IMR-90 (cell line): ENCODE results near the gene IGF1R. TPM values are rescaled to one million over a fixed set of nuclear protein-coding genes. Genes with fewer than 3 reads are reported as not detected.

Experiments
- ATAC-seq: fragments of 200-7000 bp; cut with Tn5 transposase; 2 replicates; pipeline ENCODE4 v1.9.1; 2020; ENCODE audit warnings: low read depth, mild to moderate bottlenecking, moderate library complexity
- BruUV-seq: library from RNA; stranded (reverse); fragments of 400-500 nt; replicated peaks from 2 replicates; lab custom pipeline; 2021; lab: Mats Ljungman, UMichigan
- CTCF ChIA-PET: fragments of 300-600 bp; formaldehyde crosslinking; extraction: SDS; loops from one replicate; lab custom pipeline; 2021; ENCODE audit warnings: antibody characterized with exemption; lab: Yijun Ruan, JAX
- POLR2A ChIA-PET: fragments of 300-600 bp; sonication (Branson Sonifier 250); formaldehyde crosslinking; loops from one replicate; lab custom pipeline; 2022; ENCODE audit warnings: antibody characterized with exemption; ENCODE audit not compliant: unreplicated experiment; lab: Charles Lee
- DNase-seq: peaks from one replicate; pipeline ENCODE4 v3.0.0; 2013
- H2AFZ ChIP-seq: replicated peaks from 2 replicates; pipeline ENCODE3; 2013; ENCODE audit warnings: low read length, mild to moderate bottlenecking; ENCODE audit not compliant: poor library complexity
- H2AK5ac ChIP-seq: 2 replicates; pipeline ENCODE4 v1.6.1; 2013; ENCODE audit warnings: low read depth, low read length, inconsistent platforms
- H2AK9ac ChIP-seq: replicated peaks from 2 replicates; pipeline ENCODE3; 2013; ENCODE audit warnings: mild to moderate bottlenecking, low read depth, low read length, moderate library complexity; ENCODE audit not compliant: poor library complexity
- H2BK120ac ChIP-seq: 2 replicates; pipeline ENCODE4 v1.6.1; 2013; ENCODE audit warnings: low read depth, low read length, inconsistent platforms
- H2BK15ac ChIP-seq: 3 replicates; pipeline ENCODE4 v1.6.1; 2013; ENCODE audit warnings: low read depth, low read length, inconsistent platforms
- H2BK20ac ChIP-seq: 2 replicates; pipeline ENCODE4 v1.6.1; 2013; ENCODE audit warnings: low read depth, mild to moderate bottlenecking, inconsistent platforms, low read length, moderate library complexity
- H2BK5ac ChIP-seq: 2 replicates; pipeline ENCODE4 v1.6.1; 2013; ENCODE audit warnings: mild to moderate bottlenecking, low read depth, low read length, inconsistent platforms; ENCODE audit not compliant: poor library complexity, severe bottlenecking
- H3K14ac ChIP-seq: replicated peaks from 2 replicates; pipeline ENCODE4 v1.6.1; 2013; ENCODE audit warnings: low read depth, low read length, inconsistent platforms
- H3K18ac ChIP-seq: 2 replicates; pipeline ENCODE4 v1.6.1; 2013; ENCODE audit warnings: low read depth, low read length, control low read depth
- H3K23ac ChIP-seq: 2 replicates; pipeline ENCODE4 v1.6.1; 2013; ENCODE audit warnings: low read depth, low read length, inconsistent platforms
- H3K27ac ChIP-seq: 2 replicates; pipeline ENCODE4 v1.5.1; 2013; ENCODE audit warnings: mild to moderate bottlenecking, control low read depth, low read length; ENCODE audit not compliant: insufficient read depth
- H3K27me3 ChIP-seq: 2 replicates; pipeline ENCODE4 v1.6.1; 2013; ENCODE audit warnings: low read length; ENCODE audit not compliant: control insufficient read depth, insufficient read depth
- H3K36me3 ChIP-seq: 2 replicates; pipeline ENCODE4 v1.6.1; 2013; ENCODE audit warnings: low read length, mixed read lengths; ENCODE audit not compliant: control insufficient read depth, insufficient read depth
- H3K4ac ChIP-seq: 2 replicates; pipeline ENCODE4 v1.6.1; 2013; ENCODE audit warnings: low read depth, low read length, inconsistent platforms
- H3K4me1 ChIP-seq: 2 replicates; pipeline ENCODE4 v1.6.1; 2013; ENCODE audit warnings: low read length, mixed read lengths; ENCODE audit not compliant: control insufficient read depth, insufficient read depth
- H3K4me2 ChIP-seq: 2 replicates; pipeline ENCODE4 v1.6.1; 2013; ENCODE audit warnings: low read depth, mild to moderate bottlenecking, control low read depth, low read length, moderate library complexity
- H3K4me3 ChIP-seq: 2 replicates; pipeline ENCODE4 v1.5.1; 2013; ENCODE audit warnings: low read depth, mild to moderate bottlenecking, control low read depth, low read length, moderate library complexity; ENCODE audit not compliant: insufficient read depth
- H3K56ac ChIP-seq: 2 replicates; pipeline ENCODE4 v1.6.1; 2013; ENCODE audit warnings: low read length, inconsistent platforms; ENCODE audit not compliant: insufficient read depth; ENCODE audit errors: extremely low read depth
- H3K79me1 ChIP-seq, 2 experiments: 2 replicates each; pipeline ENCODE4 v1.6.1; 2013; ENCODE audit warnings: low read length in 2 of 2, inconsistent platforms in 1 of 2, low read depth in 1 of 2
- H3K9ac ChIP-seq: 2 replicates; pipeline ENCODE4 v1.6.1; 2013; ENCODE audit warnings: low read depth, low read length, control low read depth
- H3K9me1 ChIP-seq: 2 replicates; pipeline ENCODE4 v1.6.1; 2013; ENCODE audit warnings: low read length, inconsistent platforms; ENCODE audit not compliant: insufficient read depth
- H3K9me3 ChIP-seq: 2 replicates; pipeline ENCODE4 v1.6.1; 2013; ENCODE audit warnings: low read length; ENCODE audit not compliant: control insufficient read depth, insufficient read depth
- H4K20me1 ChIP-seq: 2 replicates; pipeline ENCODE4 v1.6.1; 2013; ENCODE audit warnings: low read length, inconsistent platforms; ENCODE audit not compliant: insufficient read depth
- H4K5ac ChIP-seq: 2 replicates; pipeline ENCODE4 v1.6.1; 2013; ENCODE audit warnings: mild to moderate bottlenecking, low read depth, low read length, control low read depth
- H4K8ac ChIP-seq, 2 experiments: 2 replicates each; pipeline ENCODE4 v1.6.1; 2013; ENCODE audit warnings: low read depth in 2 of 2, low read length in 2 of 2, control low read depth in 1 of 2, inconsistent platforms in 1 of 2
- H4K91ac ChIP-seq: 2 replicates; pipeline ENCODE4 v1.6.1; 2013; ENCODE audit warnings: low read depth, low read length, inconsistent platforms; ENCODE audit not compliant: insufficient read depth
- BHLHE40 ChIP-seq: fragments of 150-350 bp; IDR thresholded peaks from 2 replicates; pipeline ENCODE4 v1.6.1; 2016; ENCODE audit warnings: mild to moderate bottlenecking, low read depth, low read length
- CEBPB ChIP-seq: IDR thresholded peaks from 2 replicates; pipeline ENCODE4 v1.6.1; 2012; ENCODE audit warnings: low read depth, low read length, improper control_type of control experiment
- CHD1 ChIP-seq: IDR thresholded peaks from 2 replicates; pipeline ENCODE4 v1.6.1; 2012; ENCODE audit warnings: low read depth, low read length, improper control_type of control experiment
- FOS ChIP-seq: fragments of 150-350 bp; IDR thresholded peaks from 2 replicates; pipeline ENCODE4 v1.6.1; 2016; ENCODE audit warnings: low read depth, low read length
- MAFK ChIP-seq: IDR thresholded peaks from 2 replicates; pipeline ENCODE4 v1.6.1; 2012; ENCODE audit warnings: low read depth, low read length, improper control_type of control experiment
- MAZ ChIP-seq: IDR thresholded peaks from 2 replicates; pipeline ENCODE4 v1.6.1; 2012; ENCODE audit warnings: low read depth, mild to moderate bottlenecking, low read length, improper control_type of control experiment, moderate library complexity, borderline replicate concordance
- MXI1 ChIP-seq: IDR thresholded peaks from 2 replicates; pipeline ENCODE4 v1.6.1; 2012; ENCODE audit warnings: low read depth, mild to moderate bottlenecking, low read length, moderate library complexity, borderline replicate concordance
- NFE2L2 ChIP-seq: fragments of 150-350 bp; IDR thresholded peaks from 2 replicates; pipeline ENCODE4 v1.6.1; 2016; ENCODE audit warnings: low read depth, mild to moderate bottlenecking, low read length
- POLR2A ChIP-seq: IDR thresholded peaks from 2 replicates; pipeline ENCODE4 v1.6.1; 2012; ENCODE audit warnings: mild to moderate bottlenecking, low read depth, low read length
- RAD21 ChIP-seq: IDR thresholded peaks from 2 replicates; pipeline ENCODE4 v1.6.1; 2012; ENCODE audit warnings: low read length, improper control_type of control experiment
- RCOR1 ChIP-seq: IDR thresholded peaks from 2 replicates; pipeline ENCODE4 v1.6.1; 2012; ENCODE audit warnings: mild to moderate bottlenecking, low read length, improper control_type of control experiment; ENCODE audit not compliant: insufficient replicate concordance
- RFX5 ChIP-seq: IDR thresholded peaks from 2 replicates; pipeline ENCODE4 v1.8.0; 2012; ENCODE audit warnings: low read depth, mild to moderate bottlenecking, low read length, moderate library complexity
- SMC3 ChIP-seq: fragments of 150-350 bp; IDR thresholded peaks from 2 replicates; pipeline ENCODE4 v1.6.1; 2016; ENCODE audit warnings: low read depth, mild to moderate bottlenecking, antibody characterized with exemption, low read length, moderate library complexity
- WGBS, 2 experiments: methylation state at CpG; one replicate each; pipeline versions ENCODE4 v1.1.5 to v1.1.7; 2013; ENCODE audit warnings: missing lambda C conversion rate in 2 of 2; ENCODE audit not compliant: insufficient read length in 1 of 2; ENCODE audit errors: extremely low coverage in 2 of 2; 5-methylcytosine and 5-hydroxymethylcytosine counted together
- dilution Hi-C: fragments of 300-500 bp; cut with HindIII; formaldehyde crosslinking; loops from one replicate; pipeline ENCODE4 v1.14.3; 2018; ENCODE audit warnings: low sequenced_read_pairs; ENCODE audit not compliant: unreplicated experiment
- in situ Hi-C: fragments of 300-500 bp; cut with MboI; formaldehyde crosslinking; loops from 3 replicates; pipeline ENCODE4 v1.14.3; 2019; ENCODE audit warnings: low sequenced_read_pairs, inconsistent platforms, mixed read lengths
- intact Hi-C: fragments of 100-400 bp; cut with micrococcal nuclease; formaldehyde crosslinking; loops from 2 replicates; pipeline ENCODE4 v1.10.0; 2022
- polyA plus RNA-seq, 3 experiments: library from polyadenylated mRNA; depleted of rRNA; stranded (reverse); fragments of >200 nt; gene quantifications; 2 replicates each; pipeline ENCODE4 v1.2.3, GENCODE V29; 2012; ENCODE audit warnings: low replicate concordance in 1 of 3
- total RNA-seq: library from RNA; depleted of rRNA; stranded (reverse); fragments of >200 nt; gene quantifications from 2 replicates; pipeline ENCODE4 v1.2.3, GENCODE V29; 2012
- TF ChIP-seq, protein P1 (sequence below): fragments of 150-350 bp; IDR thresholded peaks from 2 replicates; pipeline ENCODE4 v1.6.1; 2016; ENCODE audit warnings: low read depth, mild to moderate bottlenecking, low read length, moderate library complexity, borderline replicate concordance
- TF ChIP-seq, protein P2 (sequence below): fragments of 150-350 bp; IDR thresholded peaks from 2 replicates; pipeline ENCODE4 v1.6.1; 2017; ENCODE audit warnings: mild to moderate bottlenecking, antibody characterized with exemption, low read length, low read depth

The IGF1R gene
- total and polyA plus RNA-seq, 2 of the 4 experiments (the other 2 are of a cell fraction): 24.0 to 24.9 TPM

DNA sequence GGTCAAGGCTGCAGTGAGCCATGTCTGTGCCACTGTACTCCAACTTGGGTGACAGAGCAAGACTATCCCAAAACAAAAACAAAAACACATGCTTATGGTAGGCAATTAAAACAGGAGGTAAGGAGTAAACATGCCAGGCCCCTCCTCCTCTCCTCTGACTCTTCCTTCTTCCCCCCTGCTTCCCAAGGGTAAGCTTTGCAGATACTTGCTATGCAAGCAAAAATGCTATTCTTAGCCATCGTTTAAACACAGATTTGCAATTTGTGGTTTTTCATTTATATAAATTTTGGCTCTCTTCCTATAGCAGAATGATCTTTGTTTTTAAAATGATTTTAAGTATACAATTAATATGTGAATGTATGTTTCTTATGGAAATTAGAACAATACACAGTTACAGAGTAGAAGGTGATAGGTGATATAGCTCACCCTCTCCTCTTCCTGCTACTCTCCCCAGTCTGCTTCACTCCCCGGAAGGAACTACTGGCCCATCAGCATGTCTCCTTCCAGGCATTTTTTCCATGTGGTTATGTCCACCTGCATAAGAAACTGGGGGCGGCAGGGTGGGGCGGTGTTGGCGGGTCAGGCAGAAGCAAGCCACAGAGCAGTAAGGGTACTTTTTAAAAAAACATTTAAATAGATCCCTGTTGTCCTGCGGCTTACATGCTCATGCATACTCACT, 42.1 kb downstream of the IGF1R start (continued):
- no peak for TF ChIP-seq SMC3

DNA sequence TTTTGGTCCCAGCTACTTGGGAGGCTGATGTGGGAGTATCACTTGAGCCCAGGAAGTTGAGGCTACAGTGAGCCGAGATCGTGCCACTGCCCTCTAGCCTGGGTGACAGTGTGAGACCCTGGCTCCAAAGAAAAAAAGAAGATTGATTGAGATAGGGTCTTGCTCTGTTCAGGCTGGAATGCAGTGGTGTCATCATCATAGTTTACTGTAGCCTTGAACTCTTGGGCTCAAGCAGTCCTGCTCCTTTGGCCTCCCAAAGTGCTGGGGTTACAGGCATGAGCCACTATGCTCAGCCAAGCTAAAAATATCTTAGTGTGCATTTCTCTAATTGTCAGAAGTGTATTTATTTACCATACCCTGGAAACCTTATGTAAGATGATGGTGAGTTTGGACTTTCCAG, 43.9 kb downstream of the IGF1R start:
- Histone ChIP-seq H3K9ac (no peak overlapping the region), H3K4me2 (no peak overlapping the region), H3K36me3 (no peaks in the 10 kb centered on the region), H3K14ac (no peak overlapping the region), H3K23ac (no peak overlapping the region), H4K8ac (no peak overlapping the region), H2BK5ac (no peak overlapping the region), H3K27ac (no peak overlapping the region), H3K4me3 (no peak overlapping the region), H2BK20ac (no peak overlapping the region), H3K27me3 (no peaks in the 10 kb centered on the region), H4K91ac (no peak overlapping the region), H3K56ac (no peak overlapping the region), H3K79me1 (peaks cover 44 to 98% of the 10 kb centered on the region in 2 experiments), H2AFZ (no peak overlapping the region), H2BK120ac (no peak overlapping the region), H2AK9ac (no peak overlapping the region), H4K5ac (no peak overlapping the region), H2AK5ac (no peak overlapping the region), H3K4ac (no peak overlapping the region), H3K9me1 (peaks cover 58% of the 10 kb centered on the region), H3K18ac (no peak overlapping the region), H4K20me1 (peaks cover 100% of the 10 kb centered on the region), H3K9me3 (no peaks in the 10 kb centered on the region), H2BK15ac (no peak overlapping the region), H3K4me1 (peaks cover 26% of the 10 kb centered on the region)
- in situ Hi-C loops: no loop called here
- dilution Hi-C loops: no loop called here
- intact Hi-C loops: no loop called here
- no peak for DNase-seq
- ChIA-PET POLR2A (no interaction called here), CTCF (interaction anchor here (0.8 kb wide), 1 partner anchor 57 kb away, joined by 5 read pairs; no protein-coding TSS in a partner anchor)
- BruUV-seq: no TSS peak
- ATAC-seq: peak; percentile 34
- no CpG with 5 or more reads among the region's 2 CpGs for WGBS, 2 experiments
- TF ChIP-seq SMC3 (no peak), MAFK (no peak), CEBPB (no peak), NFE2L2 (no peak), RCOR1 (no peak), BHLHE40 (no peak), MAZ (no peak), FOS (no peak), CHD1 (no peak), POLR2A (no peak), RAD21 (no peak), MXI1 (no peak), RFX5 (no peak)
- TF ChIP-seq, protein P1, sequence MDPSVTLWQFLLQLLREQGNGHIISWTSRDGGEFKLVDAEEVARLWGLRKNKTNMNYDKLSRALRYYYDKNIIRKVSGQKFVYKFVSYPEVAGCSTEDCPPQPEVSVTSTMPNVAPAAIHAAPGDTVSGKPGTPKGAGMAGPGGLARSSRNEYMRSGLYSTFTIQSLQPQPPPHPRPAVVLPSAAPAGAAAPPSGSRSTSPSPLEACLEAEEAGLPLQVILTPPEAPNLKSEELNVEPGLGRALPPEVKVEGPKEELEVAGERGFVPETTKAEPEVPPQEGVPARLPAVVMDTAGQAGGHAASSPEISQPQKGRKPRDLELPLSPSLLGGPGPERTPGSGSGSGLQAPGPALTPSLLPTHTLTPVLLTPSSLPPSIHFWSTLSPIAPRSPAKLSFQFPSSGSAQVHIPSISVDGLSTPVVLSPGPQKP: no peak
- TF ChIP-seq, protein P2, sequence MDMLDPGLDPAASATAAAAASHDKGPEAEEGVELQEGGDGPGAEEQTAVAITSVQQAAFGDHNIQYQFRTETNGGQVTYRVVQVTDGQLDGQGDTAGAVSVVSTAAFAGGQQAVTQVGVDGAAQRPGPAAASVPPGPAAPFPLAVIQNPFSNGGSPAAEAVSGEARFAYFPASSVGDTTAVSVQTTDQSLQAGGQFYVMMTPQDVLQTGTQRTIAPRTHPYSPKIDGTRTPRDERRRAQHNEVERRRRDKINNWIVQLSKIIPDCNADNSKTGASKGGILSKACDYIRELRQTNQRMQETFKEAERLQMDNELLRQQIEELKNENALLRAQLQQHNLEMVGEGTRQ: no peak
